CD14-positive monocyte (primary cell): ENCODE measurements around the gene BANF1. TPM values are rescaled to one million over a fixed set of nuclear protein-coding genes. Genes with fewer than 3 reads are reported as not detected.
A peak's percentile ranks its signal among the peaks of the same experiment; 100 is the strongest.

Source experiments
- DNase-seq, 3 donors: peaks; one replicate each; pipeline ENCODE4 v3.0.0-alpha.2; 2011 to 2022
- H2AFZ ChIP-seq: 2 replicates; pipeline ENCODE4 v1.6.0; 2012; ENCODE audit warnings: mild to moderate bottlenecking, low read depth, low read length, inconsistent platforms; ENCODE audit not compliant: insufficient read depth, poor library complexity, severe bottlenecking
- H3K27ac ChIP-seq, 2 donors: 1 replicate in 1 of 2; 2 replicates in 1 of 2; pipeline ENCODE4 v1.5.1; 2012 to 2013; ENCODE audit warnings: low read length in 2 of 2, control low read depth in 1 of 2, inconsistent platforms in 1 of 2, low read depth in 1 of 2, mild to moderate bottlenecking in 1 of 2
- H3K27me3 ChIP-seq, 2 donors: one replicate each; pipeline versions ENCODE4 v1.6.0 to v1.6.1; 2011 to 2013; ENCODE audit warnings: low read length in 2 of 2; ENCODE audit not compliant: control insufficient read depth in 2 of 2, insufficient read depth in 2 of 2
- H3K36me3 ChIP-seq, 2 donors: replicated peaks in 1 of 2; 1 replicate in 1 of 2; 2 replicates in 1 of 2; pipeline versions ENCODE4 v1.5.1 to v1.6.1; 2012 to 2013; ENCODE audit warnings: low read length in 2 of 2, control low read depth in 1 of 2, inconsistent platforms in 1 of 2, mild to moderate bottlenecking in 1 of 2; ENCODE audit not compliant: insufficient read depth in 2 of 2, control insufficient read depth in 1 of 2
- H3K4me1 ChIP-seq, 2 donors: 1 replicate in 1 of 2; 2 replicates in 1 of 2; pipeline versions ENCODE4 v1.5.1 to v1.6.1; 2012 to 2013; ENCODE audit warnings: low read length in 2 of 2, control low read depth in 1 of 2, inconsistent platforms in 1 of 2, mild to moderate bottlenecking in 1 of 2, moderate library complexity in 1 of 2; ENCODE audit not compliant: insufficient read depth in 2 of 2, control insufficient read depth in 1 of 2
- H3K4me2 ChIP-seq: replicated peaks from 2 replicates; pipeline ENCODE3; 2012; ENCODE audit warnings: low read length, moderate library complexity, mild to moderate bottlenecking; ENCODE audit not compliant: poor library complexity, severe bottlenecking; ENCODE audit errors: extremely low read depth
- H3K4me3 ChIP-seq, 3 experiments: fragments of 200-600 bp in 1 of 3; sonication (generic) in 1 of 3; replicated peaks in 1 of 3; 1 replicate in 2 of 3; 2 replicates in 1 of 3; pipeline ENCODE4 v1.5.1; 2011 to 2013; ENCODE audit warnings: low read length in 3 of 3, mild to moderate bottlenecking in 3 of 3, control low read depth in 2 of 3, low read depth in 2 of 3, inconsistent platforms in 1 of 3, moderate library complexity in 1 of 3
- H3K79me2 ChIP-seq: 2 replicates; pipeline ENCODE4 v1.6.0; 2012; ENCODE audit warnings: mild to moderate bottlenecking, control low read depth, inconsistent platforms, low read length, moderate library complexity; ENCODE audit not compliant: insufficient read depth
- H3K9ac ChIP-seq: 2 replicates; pipeline ENCODE4 v1.6.0; 2017; ENCODE audit warnings: low read length, mild to moderate bottlenecking; ENCODE audit not compliant: insufficient read depth, poor library complexity, severe bottlenecking
- H3K9me3 ChIP-seq, 2 donors: replicated peaks in 1 of 2; 1 replicate in 1 of 2; 2 replicates in 1 of 2; pipeline versions ENCODE4 v1.5.1 to v1.6.1; 2012 to 2013; ENCODE audit warnings: low read length in 2 of 2, control low read depth in 1 of 2; ENCODE audit not compliant: control insufficient read depth in 1 of 2, insufficient read depth in 1 of 2
- H4K20me1 ChIP-seq: 2 replicates; pipeline ENCODE4 v1.6.0; 2012; ENCODE audit warnings: mild to moderate bottlenecking, low read length, control low read depth, moderate library complexity; ENCODE audit not compliant: insufficient read depth
- H3K27ac Mint-ChIP-seq, 7 donors: one replicate each; pipeline ENCODE4 v1.8.0; 2020; ENCODE audit warnings: mild to moderate bottlenecking in 7 of 7, mixed read lengths in 7 of 7, moderate library complexity in 6 of 7, inconsistent platforms in 2 of 7
- H3K27me3 Mint-ChIP-seq, 3 donors: one replicate each; pipeline ENCODE4 v1.8.0; 2021 to 2022; ENCODE audit warnings: low read depth in 3 of 3, mild to moderate bottlenecking in 3 of 3, mixed read lengths in 3 of 3, moderate library complexity in 3 of 3, inconsistent platforms in 1 of 3
- H3K36me3 Mint-ChIP-seq, 2 donors: one replicate each; pipeline ENCODE4 v1.8.0; 2020; ENCODE audit warnings: mixed read lengths in 2 of 2, inconsistent platforms in 1 of 2, mild to moderate bottlenecking in 1 of 2
- H3K4me1 Mint-ChIP-seq: one replicate; pipeline ENCODE4 v1.8.0; 2020; ENCODE audit warnings: mild to moderate bottlenecking, mixed read lengths
- H3K4me3 Mint-ChIP-seq, 2 donors: one replicate each; pipeline ENCODE4 v1.8.0; 2020; ENCODE audit warnings: mild to moderate bottlenecking in 2 of 2, mixed read lengths in 2 of 2, moderate library complexity in 1 of 2
- H3K9me3 Mint-ChIP-seq, 7 donors: one replicate each; pipeline ENCODE4 v1.8.0; 2020 to 2022; ENCODE audit warnings: mixed read lengths in 7 of 7, mild to moderate bottlenecking in 6 of 7, moderate library complexity in 6 of 7, inconsistent platforms in 2 of 7
- CTCF ChIP-seq: fragments of 200-600 bp; IDR thresholded peaks from one replicate; pipeline ENCODE4 v1.8.0; 2022; ENCODE audit warnings: antibody characterized with exemption, mild to moderate bottlenecking
- WGBS: methylation state at CpG from one replicate; pipeline ENCODE4 v1.1.5; 2013; ENCODE audit warnings: missing lambda C conversion rate; ENCODE audit not compliant: insufficient coverage; 5-methylcytosine and 5-hydroxymethylcytosine counted together
- intact Hi-C, 2 donors: fragments of 100-400 bp; cut with micrococcal nuclease; formaldehyde crosslinking; loops; one replicate each; pipeline versions ENCODE4 v1.15.0 to v1.15.1; 2023
- polyA plus RNA-seq, 3 donors: library from polyadenylated mRNA; depleted of rRNA in 1 of 3; unstranded in 2 of 3; stranded (reverse) in 1 of 3; fragments of 300-500 nt in 2 of 3; fragments of >200 nt in 1 of 3; fragmentation: Illumina TruSeq in 2 of 3; gene quantifications; 1 replicate in 2 of 3; 2 replicates in 1 of 3; pipeline ENCODE4 v1.2.3, GENCODE V29; 2012 to 2021

The BANF1 gene
- polyA plus RNA-seq, 3 donors: 79.9 to 175 (median 142) TPM

- Histone ChIP-seq H3K27ac (no peak overlapping the region), H3K4me1 (peaks cover 42 to 43% of the 10 kb centered on the region in 2 donors), H3K4me3 (no peak overlapping the region), H3K9me3 (no peaks in the 10 kb centered on the region), H4K20me1 (no peaks in the 10 kb centered on the region), H2AFZ (no peak overlapping the region), H3K9ac (no peak overlapping the region), H3K4me2 (peak overlapping the region; percentile 53), H3K79me2 (no peaks in the 10 kb centered on the region), H3K27me3 (peaks cover 14 to 23% of the 10 kb centered on the region in 2 donors), H3K36me3 (peaks cover 8 to 9% of the 10 kb centered on the region in 2 donors)
- Mint-ChIP-seq H3K36me3 (peaks cover 19 to 27% of the 10 kb centered on the region in 2 donors), H3K9me3 (peaks cover 0 to 5% (median 2%) of the 10 kb centered on the region in 7 donors), H3K4me1 (peaks cover 41% of the 10 kb centered on the region), H3K27ac (peak overlapping the region in 1 of 7 donors; percentile 33), H3K4me3 (no peak overlapping the region), H3K27me3 (peaks cover 22 to 35% (median 32%) of the 10 kb centered on the region in 3 donors)
- TF ChIP-seq CTCF: no peak
- no peak for DNase-seq
- WGBS: 96% methylated on average over 5 of the region's 7 CpGs
- intact Hi-C loops: no loop called here
These were observed 11.4 kb downstream of the BANF1 start for GRCh38 chr11:66013762-66014100.

- peak overlapping the region; percentile 19 for H3K9ac ChIP-seq
- H3K9me3 Mint-ChIP-seq: peaks cover 0 to 5% (median 0%) of the 10 kb centered on the region in 7 donors
- 64% methylated on average over 6 of the region's 6 CpGs for WGBS
These were observed 12.6 kb downstream of the BANF1 start for GRCh38 chr11:66014804-66015453.

More at GRCh38 chr11:66014804-66015453, 12.6 kb downstream of the BANF1 start:
- Mint-ChIP-seq H3K27me3 (peaks cover 24 to 29% (median 28%) of the 10 kb centered on the region in 3 donors), H3K36me3 (peaks cover 20 to 29% of the 10 kb centered on the region in 2 donors), H3K4me3 (no peak overlapping the region), H3K27ac (peak overlapping the region; percentile 52 to 91 (median 83)), H3K4me1 (peaks cover 41% of the 10 kb centered on the region)
- DNase-seq: peak; percentile 38 to 75 (median 55)
- H3K27ac ChIP-seq: peak overlapping the region; percentile 44 to 77
- H3K79me2 ChIP-seq: peaks cover 3% of the 10 kb centered on the region
- H3K36me3 ChIP-seq: peaks cover 8 to 9% of the 10 kb centered on the region in 2 donors
- peak overlapping the region in 1 of 3 experiments; percentile 4 for H3K4me3 ChIP-seq
- no peaks in the 10 kb centered on the region for H4K20me1 ChIP-seq
- intact Hi-C loops: no loop called here
- H3K27me3 ChIP-seq: peaks cover 14 to 22% of the 10 kb centered on the region in 2 donors
- no peak for TF ChIP-seq CTCF
- no peak overlapping the region for H2AFZ ChIP-seq
- H3K4me1 ChIP-seq: peaks cover 44% of the 10 kb centered on the region in 2 donors
- no peaks in the 10 kb centered on the region for H3K9me3 ChIP-seq
- peak overlapping the region; percentile 28 for H3K4me2 ChIP-seq
